Measurements from ENCODE around the gene TOM1.
"Not testable (repeated sequence)": the region's sequence is repeated elsewhere in the genome, so short reads cannot be mapped to it uniquely, and the experiment has no call there.

TOM1 gene

DNA sequence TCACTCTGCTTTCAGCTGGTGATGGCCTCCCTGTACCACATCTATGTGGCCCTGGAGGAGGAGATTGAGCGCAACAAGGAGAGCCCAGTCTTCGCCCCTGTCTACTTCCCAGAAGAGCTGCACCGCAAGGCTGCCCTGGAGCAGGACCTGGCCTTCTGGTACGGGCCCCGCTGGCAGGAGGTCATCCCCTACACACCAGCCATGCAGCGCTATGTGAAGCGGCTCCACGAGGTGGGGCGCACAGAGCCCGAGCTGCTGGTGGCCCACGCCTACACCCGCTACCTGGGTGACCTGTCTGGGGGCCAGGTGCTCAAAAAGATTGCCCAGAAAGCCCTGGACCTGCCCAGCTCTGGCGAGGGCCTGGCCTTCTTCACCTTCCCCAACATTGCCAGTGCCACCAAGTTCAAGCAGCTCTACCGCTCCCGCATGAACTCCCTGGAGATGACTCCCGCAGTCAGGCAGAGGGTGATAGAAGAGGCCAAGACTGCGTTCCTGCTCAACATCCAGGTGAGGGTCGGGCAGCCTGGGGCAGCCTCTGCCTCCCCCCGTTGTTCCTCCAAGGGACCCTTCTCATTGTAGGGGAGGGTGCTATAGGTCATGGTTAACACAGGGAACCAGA, 87.1 kb downstream of the TOM1 start:
- Mint-ChIP-seq H3K27me3 (peaks cover 7 to 12% of the 10 kb centered on the region in 2 donors), H3K4me1 (peaks cover 2 to 13% of the 10 kb centered on the region in 2 donors), H3K27ac (no peak overlapping the region), H3K36me3 (peaks cover 25 to 31% of the 10 kb centered on the region in 2 donors), H3K9me3 (no peaks in the 10 kb centered on the region), H3K4me3 (no peak overlapping the region)
- DNase-seq (no peak), ATAC-seq (replicated peaks) (no peak)

DNA sequence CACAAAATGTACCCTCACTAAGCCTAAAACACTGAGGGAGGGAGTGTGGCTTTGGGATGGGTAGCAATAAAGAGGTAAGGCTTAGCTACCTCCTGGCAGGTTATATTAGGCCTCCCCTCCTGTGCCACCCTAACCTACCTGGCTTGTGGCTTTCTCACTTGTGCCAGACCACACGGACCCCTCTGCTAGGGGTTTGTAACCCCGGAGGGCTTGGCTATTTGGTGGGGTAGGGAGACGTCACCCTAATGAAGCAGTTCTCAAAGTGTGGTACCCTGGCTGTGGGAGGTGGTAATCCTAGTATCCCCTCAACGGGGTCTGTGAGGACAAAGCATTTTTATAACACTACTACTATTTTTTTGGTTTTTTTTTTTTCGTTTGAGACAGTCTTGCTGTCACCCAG, 91.2 kb downstream of the TOM1 start:
- Mint-ChIP-seq H3K27ac (no peak overlapping the region), H3K9me3 (no peaks in the 10 kb centered on the region)

DNA sequence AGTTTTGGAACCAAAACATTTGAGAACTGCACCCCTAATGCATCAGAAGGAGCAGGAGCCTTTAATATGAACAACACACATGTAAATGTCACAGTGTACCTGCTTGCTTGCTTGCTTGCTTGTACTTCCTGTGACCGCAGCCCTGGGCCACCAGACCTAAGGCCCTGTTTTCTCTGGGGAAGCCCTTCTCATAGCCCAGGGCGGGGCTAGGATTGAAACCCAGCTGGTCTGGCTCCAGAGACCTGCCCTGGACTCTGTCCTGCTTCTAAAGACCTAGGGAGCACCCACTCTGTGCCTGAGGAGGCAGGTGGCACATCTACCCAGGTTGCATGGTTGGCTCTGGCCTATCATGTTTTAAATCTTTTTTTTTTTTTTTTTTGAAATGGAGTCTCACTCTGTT, 92.7 kb downstream of the TOM1 start:
- Mint-ChIP-seq H3K4me1 (peaks cover 9 to 29% of the 10 kb centered on the region in 2 donors), H3K9me3 (no peaks in the 10 kb centered on the region), H3K36me3 (peaks cover 9 to 13% of the 10 kb centered on the region in 2 donors), H3K27me3 (no peaks in the 10 kb centered on the region), H3K27ac (no peak overlapping the region), H3K4me3 (no peak overlapping the region)
- DNase-seq (no peak), ATAC-seq (replicated peaks) (peak; percentile 58 to 70)

More for the DNA sequence above, 91.2 kb downstream of the TOM1 start:
- Mint-ChIP-seq H3K27me3 (no peaks in the 10 kb centered on the region), H3K4me3 (no peak overlapping the region), H3K4me1 (peaks cover 4 to 15% of the 10 kb centered on the region in 2 donors), H3K36me3 (peaks cover 14 to 23% of the 10 kb centered on the region in 2 donors)
- ATAC-seq (replicated peaks), result no peak
- no peak for DNase-seq

DNA sequence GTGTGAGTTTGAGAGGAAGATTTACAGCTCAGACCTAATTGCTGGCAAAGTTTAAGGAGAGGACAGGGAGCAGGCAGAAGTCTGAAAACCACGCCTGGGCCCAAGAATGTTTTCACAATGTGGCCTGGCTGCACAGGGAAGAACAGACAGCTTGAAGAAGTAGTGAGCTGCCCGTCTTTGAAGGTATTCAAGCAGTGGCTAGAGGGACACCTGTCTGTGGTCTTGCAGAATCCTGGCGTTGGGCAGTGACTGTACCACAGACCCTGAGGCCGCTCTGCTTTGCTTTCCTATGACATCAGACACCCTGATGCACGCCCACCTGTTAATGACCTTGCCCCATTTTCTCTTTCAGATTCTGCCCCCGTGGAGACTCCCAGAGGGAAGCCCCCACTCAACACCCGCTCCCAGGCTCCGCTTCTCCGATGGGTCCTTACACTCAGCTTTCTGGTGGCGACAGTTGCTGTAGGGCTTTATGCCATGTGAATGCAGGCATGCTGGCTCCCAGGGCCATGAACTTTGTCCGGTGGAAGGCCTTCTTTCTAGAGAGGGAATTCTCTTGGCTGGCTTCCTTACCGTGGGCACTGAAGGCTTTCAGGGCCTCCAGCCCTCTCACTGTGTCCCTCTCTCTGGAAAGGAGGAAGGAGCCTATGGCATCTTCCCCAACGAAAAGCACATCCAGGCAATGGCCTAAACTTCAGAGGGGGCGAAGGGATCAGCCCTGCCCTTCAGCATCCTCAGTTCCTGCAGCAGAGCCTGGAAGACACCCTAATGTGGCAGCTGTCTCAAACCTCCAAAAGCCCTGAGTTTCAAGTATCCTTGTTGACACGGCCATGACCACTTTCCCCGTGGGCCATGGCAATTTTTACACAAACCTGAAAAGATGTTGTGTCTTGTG, 93.7 kb downstream of the TOM1 start:
- H3K36me3 Mint-ChIP-seq, result peaks cover 9 to 12% of the 10 kb centered on the region in 2 donors
- ATAC-seq (replicated peaks) (no peak), DNase-seq (no peak)
- H3K9me3 Mint-ChIP-seq, result no peaks in the 10 kb centered on the region
- peak overlapping the region; percentile 52 for H3K27ac Mint-ChIP-seq
- peaks cover 11 to 34% of the 10 kb centered on the region in 2 donors for H3K4me1 Mint-ChIP-seq
- H3K4me3 Mint-ChIP-seq, result no peak overlapping the region
- no peaks in the 10 kb centered on the region for H3K27me3 Mint-ChIP-seq

DNA sequence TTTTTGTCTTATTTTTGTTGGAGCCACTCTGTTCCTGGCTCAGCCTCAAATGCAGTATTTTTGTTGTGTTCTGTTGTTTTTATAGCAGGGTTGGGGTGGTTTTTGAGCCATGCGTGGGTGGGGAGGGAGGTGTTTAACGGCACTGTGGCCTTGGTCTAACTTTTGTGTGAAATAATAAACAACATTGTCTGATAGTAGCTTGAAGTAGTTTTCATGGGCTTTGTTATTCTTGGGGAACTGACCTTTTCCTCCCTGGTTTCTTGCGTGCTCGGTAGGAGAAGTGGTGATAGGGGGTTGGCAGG, 94.3 kb downstream of the TOM1 start:
- Mint-ChIP-seq H3K27ac (peak overlapping the region; percentile 52), H3K9me3 (no peaks in the 10 kb centered on the region), H3K4me1 (peaks cover 11 to 34% of the 10 kb centered on the region in 2 donors), H3K27me3 (no peaks in the 10 kb centered on the region), H3K36me3 (peaks cover 9 to 12% of the 10 kb centered on the region in 2 donors), H3K4me3 (no peak overlapping the region)
- no peak for ATAC-seq (replicated peaks)
- no peak for DNase-seq

DNA sequence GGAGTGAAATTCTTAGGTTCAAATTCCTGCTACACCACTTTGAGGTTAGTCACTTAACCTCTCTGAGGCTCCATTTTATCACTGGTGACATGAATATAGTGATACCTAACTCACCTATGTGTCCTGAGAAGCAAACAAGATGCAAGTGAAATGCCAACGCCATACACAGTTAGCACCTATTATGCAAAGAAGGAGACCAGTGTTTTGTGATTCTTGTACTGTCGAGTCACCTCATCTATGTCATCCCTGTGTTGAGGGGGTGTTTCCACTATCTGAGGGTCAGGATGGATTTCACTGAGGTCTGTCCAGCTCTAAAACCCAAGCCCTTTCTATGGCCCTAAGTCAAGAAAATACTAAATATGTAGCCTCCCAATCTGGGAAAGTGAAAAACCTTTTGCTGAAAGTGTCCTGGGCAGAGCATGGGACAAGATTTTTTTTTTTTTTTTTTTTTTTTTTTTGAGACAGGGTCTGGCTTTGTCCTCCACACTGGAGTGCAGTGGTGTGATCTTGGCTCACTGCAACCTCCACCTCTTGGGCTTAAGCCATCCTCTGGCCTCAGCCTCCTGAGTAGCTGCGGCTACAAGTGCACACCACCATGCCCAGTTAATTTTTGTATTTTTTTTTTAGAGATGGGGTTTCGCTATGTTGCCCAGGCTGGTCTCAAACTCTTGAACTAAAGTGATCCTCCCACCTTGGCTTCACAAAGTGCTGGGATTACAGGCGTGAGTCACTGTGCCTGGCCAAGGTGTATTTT, 95.3 kb downstream of the TOM1 start:
- H3K27me3 Mint-ChIP-seq, result no peaks in the 10 kb centered on the region
- peaks cover 11 to 34% of the 10 kb centered on the region in 2 donors for H3K4me1 Mint-ChIP-seq
- H3K36me3 Mint-ChIP-seq, result peaks cover 10 to 11% of the 10 kb centered on the region in 2 donors
- H3K9me3 Mint-ChIP-seq, result no peaks in the 10 kb centered on the region
- no peak overlapping the region for H3K4me3 Mint-ChIP-seq
- peak overlapping the region; percentile 37 for H3K27ac Mint-ChIP-seq
- no peak for ATAC-seq (replicated peaks)
- DNase-seq, result no peak

DNA sequence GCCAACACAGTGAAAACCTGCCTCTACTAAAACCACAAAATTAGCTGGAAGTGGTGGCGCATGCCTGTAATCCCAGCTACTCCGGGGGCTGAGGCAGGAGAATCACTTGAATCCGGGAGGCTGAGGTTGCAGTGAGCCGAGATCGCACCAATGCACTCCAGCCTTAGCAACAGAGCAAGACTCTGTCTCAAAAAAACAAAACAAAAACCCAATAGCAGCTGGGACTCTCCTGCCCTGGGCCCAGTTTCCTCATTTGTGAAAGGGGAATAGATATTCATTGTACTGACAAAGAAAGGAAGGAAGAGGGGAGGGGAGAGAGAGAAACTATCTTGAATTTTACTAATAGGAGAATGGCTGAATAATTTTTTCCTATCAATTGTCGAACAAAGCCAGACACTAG, 96.9 kb downstream of the TOM1 start:
- not testable (repeated sequence) for H3K9me3 Mint-ChIP-seq, H3K27me3 Mint-ChIP-seq
- Mint-ChIP-seq H3K27ac (peak overlapping the region; percentile 88), H3K36me3 (peaks cover 18 to 20% of the 10 kb centered on the region in 2 donors), H3K4me3 (peak overlapping the region in 1 of 2 donors; percentile 50), H3K4me1 (peaks cover 19 to 44% of the 10 kb centered on the region in 2 donors)
- ATAC-seq (replicated peaks), result peak; percentile 27 to 44
- peak; percentile 11 for DNase-seq

DNA sequence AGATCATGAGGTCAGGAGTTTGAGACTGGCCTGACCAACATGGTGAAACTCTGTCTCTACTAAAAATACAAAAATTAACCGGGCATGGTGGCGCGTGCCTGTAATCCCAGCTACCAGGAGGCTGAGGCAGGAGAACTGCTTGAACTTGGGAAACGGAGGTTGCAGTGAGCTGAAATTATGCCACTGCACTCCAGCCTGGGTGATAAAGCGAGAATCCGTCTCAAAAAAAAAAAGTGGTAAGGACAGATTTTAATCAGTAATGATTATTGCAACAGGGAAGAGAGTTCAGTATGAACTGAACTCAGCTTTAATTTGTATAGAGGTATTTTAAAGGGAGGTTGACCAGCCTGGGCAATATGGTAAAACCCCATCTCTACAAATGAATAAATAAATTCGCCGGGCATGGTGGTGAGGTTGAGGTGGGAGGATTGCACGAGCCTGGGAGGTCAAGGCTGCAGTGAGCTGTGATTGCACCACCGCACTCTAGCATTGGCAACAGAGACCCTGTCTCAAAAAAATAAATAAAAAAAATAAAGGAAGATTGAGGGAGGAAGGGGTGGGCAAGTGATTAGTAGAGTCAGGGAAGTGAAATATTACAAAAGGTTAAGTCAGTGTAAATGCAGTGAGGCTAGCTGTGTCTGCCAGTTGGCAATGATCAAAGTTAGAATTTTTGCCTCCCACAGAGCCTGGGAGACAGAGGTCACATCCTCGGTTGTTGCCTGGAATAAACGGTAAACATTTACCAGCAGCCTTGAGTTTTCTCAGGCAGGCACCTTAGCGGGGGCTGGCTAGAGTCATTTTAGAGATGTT, 97.6 kb downstream of the TOM1 start:
- no peaks in the 10 kb centered on the region for H3K9me3 Mint-ChIP-seq
- peaks cover 25 to 27% of the 10 kb centered on the region in 2 donors for H3K36me3 Mint-ChIP-seq
- peak overlapping the region; percentile 88 for H3K27ac Mint-ChIP-seq
- peak overlapping the region; percentile 29 to 50 for H3K4me3 Mint-ChIP-seq
- H3K4me1 Mint-ChIP-seq, result peaks cover 22 to 50% of the 10 kb centered on the region in 2 donors
- H3K27me3 Mint-ChIP-seq, result no peaks in the 10 kb centered on the region
- DNase-seq, result no peak
- no peak for ATAC-seq (replicated peaks)
